H1 (cell line): Measurements from ENCODE around the gene EIF2S1. TPM values are rescaled to one million over a fixed set of nuclear protein-coding genes. Genes with fewer than 3 reads are reported as not detected.

Experiments
- CTCF ChIA-PET: fragments of 300-600 bp; sonication (Branson Sonifier 250); formaldehyde crosslinking; loops from one replicate; lab custom pipeline; 2021; ENCODE audit not compliant: partially characterized antibody; lab: Charles Lee
- POLR2A ChIA-PET: fragments of 300-600 bp; sonication (Branson Sonifier 250); formaldehyde crosslinking; loops from one replicate; lab custom pipeline; 2021; ENCODE audit warnings: inconsistent platforms; ENCODE audit not compliant: partially characterized antibody; lab: Charles Lee
- DNase-seq, 2 experiments: peaks; one replicate each; pipeline versions ENCODE4 v3.0.0 to v3.0.0-alpha.2; 2010 to 2022; ENCODE audit warnings: low spot score in 2 of 2, low read depth in 1 of 2, mixed read lengths in 1 of 2
- FAIRE-seq: peaks from 2 replicates; lab custom pipeline; 2011; peaks lifted over from hg19 to GRCh38; lab: Jason Lieb, UNC
- H2AFZ ChIP-seq: 2 replicates; pipeline ENCODE4 v1.8.1; 2012; ENCODE audit warnings: low read length, inconsistent platforms
- H2AK5ac ChIP-seq: 2 replicates; pipeline ENCODE4 v1.6.1; 2013; ENCODE audit warnings: low read depth, low read length
- H2BK120ac ChIP-seq: replicated peaks from 2 replicates; pipeline ENCODE3; 2013; ENCODE audit warnings: low read depth, low read length, inconsistent platforms
- H2BK12ac ChIP-seq: 2 replicates; pipeline ENCODE4 v1.6.1; 2013; ENCODE audit warnings: low read depth, low read length
- H2BK15ac ChIP-seq: 2 replicates; pipeline ENCODE4 v1.6.1; 2013; ENCODE audit warnings: low read length
- H2BK20ac ChIP-seq: 2 replicates; pipeline ENCODE4 v1.6.1; 2013; ENCODE audit warnings: low read length
- H2BK5ac ChIP-seq: 2 replicates; pipeline ENCODE4 v1.6.1; 2013; ENCODE audit warnings: low read depth, low read length
- H3K14ac ChIP-seq: 2 replicates; pipeline ENCODE4 v1.6.1; 2013; ENCODE audit warnings: inconsistent platforms; ENCODE audit not compliant: insufficient read length
- H3K18ac ChIP-seq: 2 replicates; pipeline ENCODE4 v1.6.1; 2013; ENCODE audit warnings: low read length; ENCODE audit errors: extremely low read depth
- H3K23ac ChIP-seq: 2 replicates; pipeline ENCODE4 v1.6.1; 2013; ENCODE audit warnings: inconsistent platforms; ENCODE audit not compliant: insufficient read length
- H3K23me2 ChIP-seq: 2 replicates; pipeline ENCODE4 v1.6.1; 2013; ENCODE audit warnings: low read depth, low read length
- H3K27ac ChIP-seq: 2 replicates; pipeline ENCODE4 v1.6.1; 2011; ENCODE audit warnings: low read depth, low read length, inconsistent platforms
- H3K27me3 ChIP-seq, 4 experiments: replicated peaks in 1 of 4; 1 replicate in 1 of 4; 2 replicates in 3 of 4; pipeline versions ENCODE4 v1.6.1 to v1.8.1; 2011 to 2013; ENCODE audit warnings: low read length in 3 of 4, mild to moderate bottlenecking in 3 of 4, inconsistent platforms in 2 of 4, mixed read lengths in 2 of 4, moderate library complexity in 1 of 4; ENCODE audit not compliant: control insufficient read depth in 3 of 4, insufficient read depth in 3 of 4; ENCODE audit errors: extremely low read depth in 1 of 4
- H3K36me3 ChIP-seq, 4 experiments: 2 replicates each; pipeline versions ENCODE4 v1.6.1 to v1.8.1; 2011 to 2013; ENCODE audit warnings: mild to moderate bottlenecking in 4 of 4, low read length in 3 of 4, moderate library complexity in 2 of 4, control low read depth in 1 of 4, inconsistent platforms in 1 of 4; ENCODE audit not compliant: insufficient read depth in 4 of 4, control insufficient read depth in 2 of 4
- H3K4ac ChIP-seq: replicated peaks from 2 replicates; pipeline ENCODE3; 2013; ENCODE audit warnings: low read length, low read depth, mixed read lengths, inconsistent platforms; ENCODE audit not compliant: insufficient read length
- H3K4me1 ChIP-seq, 4 experiments: replicated peaks in 1 of 4; 1 replicate in 1 of 4; 2 replicates in 3 of 4; pipeline versions ENCODE4 v1.6.1 to v1.8.1; 2011 to 2013; ENCODE audit warnings: low read length in 3 of 4, inconsistent platforms in 2 of 4, mixed read lengths in 1 of 4; ENCODE audit not compliant: insufficient read depth in 4 of 4, control insufficient read depth in 3 of 4
- H3K4me2 ChIP-seq, 2 experiments: 2 replicates each; pipeline versions ENCODE4 v1.6.1 to v1.8.1; 2011 to 2013; ENCODE audit warnings: low read depth in 2 of 2, low read length in 2 of 2, control low read depth in 1 of 2, inconsistent platforms in 1 of 2, mild to moderate bottlenecking in 1 of 2; ENCODE audit not compliant: insufficient read depth in 1 of 2
- H3K4me3 ChIP-seq, 4 experiments: fragments of 200-600, 300-600 bp in 1 of 4; sonication (generic), shearing (Covaris generic), sonication (Bioruptor Twin) in 1 of 4; 2 replicates each; pipeline versions ENCODE4 v1.5.1 to v1.8.1; 2011 to 2016; ENCODE audit warnings: low read length in 4 of 4, low read depth in 3 of 4, control low read depth in 2 of 4, inconsistent platforms in 2 of 4, mild to moderate bottlenecking in 2 of 4, mixed read lengths in 1 of 4, moderate library complexity in 1 of 4; ENCODE audit not compliant: insufficient read depth in 2 of 4; ENCODE audit errors: extremely low read depth in 1 of 4
- H3K56ac ChIP-seq: replicated peaks from 2 replicates; pipeline ENCODE3; 2013; ENCODE audit warnings: low read depth, mild to moderate bottlenecking, mixed read lengths, low read length, inconsistent platforms; ENCODE audit not compliant: insufficient read length
- H3K79me1 ChIP-seq: 2 replicates; pipeline ENCODE4 v1.6.1; 2013; ENCODE audit warnings: low read depth, low read length, control low read depth
- H3K79me2 ChIP-seq, 2 experiments: 2 replicates each; pipeline versions ENCODE4 v1.6.1 to v1.8.1; 2012 to 2013; ENCODE audit warnings: low read length in 2 of 2, mild to moderate bottlenecking in 2 of 2, inconsistent platforms in 1 of 2; ENCODE audit not compliant: insufficient read depth in 2 of 2, control insufficient read depth in 1 of 2
- H3K9ac ChIP-seq, 4 experiments: replicated peaks in 1 of 4; 1 replicate in 1 of 4; 2 replicates in 3 of 4; pipeline versions ENCODE4 v1.6.1 to v1.8.1; 2011 to 2013; ENCODE audit warnings: low read depth in 3 of 4, low read length in 3 of 4, control low read depth in 2 of 4, mild to moderate bottlenecking in 2 of 4, moderate library complexity in 2 of 4, inconsistent platforms in 1 of 4; ENCODE audit errors: extremely low read depth in 1 of 4
- H3K9me3 ChIP-seq, 2 experiments: 2 replicates each; pipeline versions ENCODE4 v1.6.1 to v1.8.1; 2012 to 2013; ENCODE audit warnings: mild to moderate bottlenecking in 2 of 2, moderate library complexity in 2 of 2, control low read depth in 1 of 2, inconsistent platforms in 1 of 2, low read depth in 1 of 2, low read length in 1 of 2, mixed read lengths in 1 of 2; ENCODE audit not compliant: insufficient read depth in 2 of 2
- H4K20me1 ChIP-seq, 2 experiments: replicated peaks in 1 of 2; 2 replicates each; pipeline versions ENCODE3 to v1.8.1; 2011 to 2013; ENCODE audit warnings: inconsistent platforms in 2 of 2, low read length in 2 of 2, mild to moderate bottlenecking in 1 of 2; ENCODE audit not compliant: insufficient read depth in 2 of 2, control insufficient read depth in 1 of 2
- H4K5ac ChIP-seq: 2 replicates; pipeline ENCODE4 v1.6.1; 2013; ENCODE audit warnings: low read length, low read depth, mixed read lengths, inconsistent platforms; ENCODE audit not compliant: insufficient read length
- H4K8ac ChIP-seq: 2 replicates; pipeline ENCODE4 v1.8.0; 2013; ENCODE audit warnings: mild to moderate bottlenecking, moderate library complexity, low read length, inconsistent platforms; ENCODE audit not compliant: insufficient read depth; ENCODE audit errors: extremely low read depth
- H4K91ac ChIP-seq: replicated peaks from 2 replicates; pipeline ENCODE3; 2013; ENCODE audit warnings: low read length, mixed read lengths, inconsistent platforms; ENCODE audit not compliant: insufficient read length
- ASH2L ChIP-seq: fragments of 200-600, 300-600 bp; sonication (generic); IDR thresholded peaks from one replicate; pipeline ENCODE4 v1.7.1; 2017; ENCODE audit warnings: low read length
- BACH1 ChIP-seq: IDR thresholded peaks from 2 replicates; pipeline ENCODE4 v1.6.1; 2012; ENCODE audit warnings: low read length, improper control_type of control experiment
- EP300 ChIP-seq, 2 experiments: IDR thresholded peaks; 1 replicate in 1 of 2; 2 replicates in 1 of 2; pipeline ENCODE4 v1.6.1; 2011 to 2012; ENCODE audit warnings: low read depth in 2 of 2, low read length in 2 of 2, mild to moderate bottlenecking in 2 of 2, borderline replicate concordance in 1 of 2, inconsistent platforms in 1 of 2, moderate library complexity in 1 of 2
- GABPA ChIP-seq: IDR thresholded peaks from 2 replicates; pipeline ENCODE4 v1.6.1; 2011; ENCODE audit warnings: mild to moderate bottlenecking, low read length, moderate library complexity, borderline replicate concordance; ENCODE audit not compliant: insufficient read depth
- KDM4A ChIP-seq: IDR thresholded peaks from one replicate; pipeline ENCODE4 v1.7.1; 2012; ENCODE audit warnings: low read depth, mild to moderate bottlenecking, moderate library complexity, low read length, inconsistent platforms; ENCODE audit not compliant: severe bottlenecking
- POLR2A ChIP-seq, 2 experiments: IDR thresholded peaks; 1 replicate in 1 of 2; 2 replicates in 1 of 2; pipeline ENCODE4 v1.6.1; 2011; ENCODE audit warnings: low read depth in 2 of 2, low read length in 2 of 2, mild to moderate bottlenecking in 2 of 2; ENCODE audit errors: control extremely low read depth in 1 of 2
- SIN3A ChIP-seq, 2 experiments: IDR thresholded peaks in 1 of 2; conservative IDR thresholded peaks in 1 of 2; 2 replicates each; pipeline ENCODE4 v1.6.1; 2011 to 2012; ENCODE audit warnings: low read length in 2 of 2, improper control_type of control experiment in 1 of 2, low read depth in 1 of 2, mild to moderate bottlenecking in 1 of 2
- WGBS, 2 experiments: shearing (Covaris generic) in 1 of 2; methylation state at CpG; one replicate each; pipeline versions ENCODE4 v1.1.6 to v1.1.7; 2013 to 2015; ENCODE audit warnings: low lambda C conversion rate in 2 of 2, mixed read lengths in 2 of 2, inconsistent platforms in 1 of 2, low coverage in 1 of 2, missing lambda C conversion rate in 1 of 2; ENCODE audit not compliant: insufficient replicate concordance in 2 of 2, insufficient coverage in 1 of 2, insufficient read length in 1 of 2; ENCODE audit errors: extremely low coverage in 1 of 2, missing lambda C conversion rate in 1 of 2; 5-methylcytosine and 5-hydroxymethylcytosine counted together
- polyA plus RNA-seq, 7 experiments: library from polyadenylated mRNA; depleted of rRNA in 3 of 7; stranded (reverse) in 5 of 7; unstranded in 2 of 7; fragments of >200 nt in 5 of 7; fragments of 200-250 nt in 2 of 7; gene quantifications; 1 replicate in 5 of 7; 2 replicates in 1 of 7; 4 replicates in 1 of 7; pipeline versions ENCODE4 v1.2.1 to v1.2.3, GENCODE V29; 2011 to 2013; ENCODE audit warnings: missing spikeins in 2 of 7, mixed read lengths in 2 of 7
- total RNA-seq: library from RNA; stranded (reverse); fragmentation: NEBNext Ultra II Directional; extraction: Animal tissue kit (Norgen Biotek cat#: 25700); gene quantifications from 2 replicates; pipeline ENCODE4 v1.2.1, GENCODE V29; 2021
- TF ChIP-seq, protein P1 (sequence below): IDR thresholded peaks from 2 replicates; pipeline ENCODE4 v1.6.1; 2012; ENCODE audit warnings: low read length, inconsistent platforms

The EIF2S1 gene
- total and polyA plus RNA-seq, 2 of the 8 experiments (the other 6 are each of a cell fraction or from before 2014, with no cell fraction given), result 35.1 to 146 TPM

DNA sequence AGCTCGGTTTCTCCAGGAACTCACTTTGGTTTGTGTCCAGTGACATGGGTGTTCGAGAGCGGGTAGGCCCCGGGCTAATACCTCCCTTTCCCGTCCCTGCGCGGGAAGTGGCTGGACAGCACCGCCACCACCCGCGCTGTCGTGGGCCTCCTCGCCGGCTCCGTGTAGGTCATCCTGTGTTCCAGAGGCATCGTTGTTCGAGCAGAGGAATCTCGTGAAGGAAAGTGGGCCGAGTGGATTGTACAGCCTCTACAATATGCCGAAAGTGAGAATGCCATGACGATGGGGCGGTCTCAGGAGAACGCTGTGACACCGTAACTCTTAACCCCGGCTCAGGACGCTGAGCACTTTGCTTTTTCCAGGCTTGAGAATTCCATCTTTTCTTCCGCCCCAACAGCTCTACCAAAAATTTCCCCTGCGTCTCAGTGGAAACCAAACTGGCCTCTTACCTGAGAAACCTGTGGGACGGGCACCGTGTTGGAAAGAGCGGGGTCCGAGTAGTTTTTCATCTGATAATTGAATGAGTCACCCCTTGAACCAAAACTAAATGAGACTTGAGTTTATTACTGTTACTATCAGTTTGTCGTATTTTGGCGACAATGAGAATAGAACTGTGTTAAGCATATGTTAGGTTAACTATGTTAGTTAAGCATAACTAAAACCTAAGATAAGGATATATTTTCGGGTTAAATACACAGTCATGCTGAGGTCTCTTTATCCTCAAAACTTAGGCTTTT is 510 bp downstream of the EIF2S1 start:
- peaks cover 12 to 80% of the 10 kb centered on the region in 2 experiments for H3K79me2 ChIP-seq
- H3K14ac ChIP-seq, result no peak overlapping the region
- peak overlapping the region; percentile 50 for H2BK5ac ChIP-seq
- ChIA-PET CTCF (interaction anchor here (0.9 to 1.7 kb wide), 15 partner anchors 9 to 751 kb away, joined by 3 to 9 read pairs (median 3); no protein-coding TSS in a partner anchor), POLR2A (interaction anchor here (0.6 to 2.0 kb wide), 4 partner anchors 9 to 1074 kb away, joined by 3 to 8 read pairs (median 4); no protein-coding TSS in a partner anchor)
- H3K9ac ChIP-seq, result peak overlapping the region; percentile 96 to 99 (median 98)
- peak overlapping the region; percentile 98 for H3K27ac ChIP-seq
- H3K36me3 ChIP-seq, result peaks cover 3 to 24% (median 6%) of the 10 kb centered on the region in 4 experiments; a peak in 7 of 8 replicates
- H3K9me3 ChIP-seq, result no peaks in the 10 kb centered on the region
- 4% methylated on average over 31 of the region's 34 CpGs; no CpG with 5 or more reads in 1 of the 2 experiments for WGBS, 2 experiments
- no peak overlapping the region for H2BK20ac ChIP-seq
- H3K56ac ChIP-seq, result no peak overlapping the region
- H4K91ac ChIP-seq, result no peak overlapping the region
- peaks cover 0 to 8% of the 10 kb centered on the region in 2 experiments for H4K20me1 ChIP-seq
- H3K23me2 ChIP-seq, result peaks cover 5% of the 10 kb centered on the region; the same call in 1 of the 2 replicates
- H3K27me3 ChIP-seq, result no peaks in the 10 kb centered on the region
- peak overlapping the region; percentile 79 for H2AFZ ChIP-seq
- peaks cover 3% of the 10 kb centered on the region; the same call in 1 of the 2 replicates for H3K79me1 ChIP-seq
- H4K8ac ChIP-seq, result peak overlapping the region; percentile 82; the same call in 1 of the 2 replicates
- H3K23ac ChIP-seq, result no peak overlapping the region
- H3K4me2 ChIP-seq, result peak overlapping the region; percentile 83 to 96
- no peak overlapping the region for H2AK5ac ChIP-seq
- no peak overlapping the region for H2BK15ac ChIP-seq
- peak overlapping the region; percentile 32 for H4K5ac ChIP-seq
- FAIRE-seq, result no peak
- no peak overlapping the region for H2BK120ac ChIP-seq
- H3K4me3 ChIP-seq, result peak overlapping the region; percentile 54 to 99 (median 92)
- DNase-seq, result no peak
- H3K18ac ChIP-seq, result 0 out of 2 replicates have a peak overlapping the region, but pooled peaks have one; percentile 2
- peaks cover 0 to 3% (median 1%) of the 10 kb centered on the region in 4 experiments; a peak in 2 of 7 replicates for H3K4me1 ChIP-seq
- no peak overlapping the region for H3K4ac ChIP-seq
- 0 out of 2 replicates have a peak overlapping the region, but pooled peaks have one; percentile 53 for H2BK12ac ChIP-seq
- TF ChIP-seq ASH2L (peak; percentile 92), KDM4A (peak; percentile 31), EP300 (IDR thresholded peaks at IDR 0.05; ENCODE audit: borderline replicate concordance in 1 of 2, low read depth in 2 of 2, low read length in 2 of 2) (no peak), GABPA (no peak), BACH1 (no peak), POLR2A (IDR thresholded peaks at IDR 0.05; ENCODE audit: control extremely low read depth in 1 of 2, low read depth in 2 of 2, low read length in 2 of 2) (peak in 1 of 2 experiments; percentile 8; a peak in 1 of 3 replicates), SIN3A (conservative IDR thresholded peaks at IDR 0.05 in 1 of 2, IDR thresholded peaks at IDR 0.05 in 1 of 2; ENCODE audit: low read depth in 1 of 2, low read length in 2 of 2) (peak in 1 of 2 experiments; percentile 62; a peak in 1 of 4 replicates)
- TF ChIP-seq, protein P1, sequence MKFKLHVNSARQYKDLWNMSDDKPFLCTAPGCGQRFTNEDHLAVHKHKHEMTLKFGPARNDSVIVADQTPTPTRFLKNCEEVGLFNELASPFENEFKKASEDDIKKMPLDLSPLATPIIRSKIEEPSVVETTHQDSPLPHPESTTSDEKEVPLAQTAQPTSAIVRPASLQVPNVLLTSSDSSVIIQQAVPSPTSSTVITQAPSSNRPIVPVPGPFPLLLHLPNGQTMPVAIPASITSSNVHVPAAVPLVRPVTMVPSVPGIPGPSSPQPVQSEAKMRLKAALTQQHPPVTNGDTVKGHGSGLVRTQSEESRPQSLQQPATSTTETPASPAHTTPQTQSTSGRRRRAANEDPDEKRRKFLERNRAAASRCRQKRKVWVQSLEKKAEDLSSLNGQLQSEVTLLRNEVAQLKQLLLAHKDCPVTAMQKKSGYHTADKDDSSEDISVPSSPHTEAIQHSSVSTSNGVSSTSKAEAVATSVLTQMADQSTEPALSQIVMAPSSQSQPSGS, result peak; percentile 11; the same call in 1 of the 2 replicates
